ENCODE data around the gene SULT4A1.

GRCh38 chr22:43888740-43889139 lies 26.4 kb upstream of the SULT4A1 start:
- no peak for TF ChIP-seq POLR2A (IDR thresholded peaks at IDR 0.05; ENCODE audit: low read length)
- TF ChIP-seq GATA1 (IDR thresholded peaks at IDR 0.05; ENCODE audit: low read depth, low read length): no peak

Data from erythroblast (primary cell).